HCT116 (cell line): ENCODE results near the gene NAA20. TPM values are rescaled to one million over a fixed set of nuclear protein-coding genes. Genes with fewer than 3 reads are reported as not detected.

Experiments
- ATAC-seq: fragments of 200-7000 bp; cut with Tn5 transposase; 2 replicates; pipeline ENCODE4 v1.9.1; 2020; ENCODE audit warnings: mild to moderate bottlenecking, moderate library complexity
- BruUV-seq: library from RNA; stranded (reverse); fragments of 400-500 nt; replicated peaks from 2 replicates; lab custom pipeline; 2021; lab: Mats Ljungman, UMichigan
- CTCF ChIA-PET: fragments of 300-600 bp; sonication (Branson Sonifier 250); formaldehyde crosslinking; loops from one replicate; lab custom pipeline; 2021; ENCODE audit warnings: antibody characterized with exemption; lab: Charles Lee
- POLR2A ChIA-PET: fragments of 300-600, 350-600 bp; sonication (Branson Sonifier 250); formaldehyde crosslinking; loops from one replicate; lab custom pipeline; 2021; ENCODE audit warnings: antibody characterized with exemption; lab: Charles Lee
- RAD21 ChIA-PET, 2 experiments: fragments of 300-600 bp; sonication (Branson Sonifier 250); formaldehyde crosslinking; loops; one replicate each; lab custom pipeline; 2023; ENCODE audit warnings: low total read pairs in 2 of 2; ENCODE audit not compliant: uncharacterized antibody in 2 of 2, unreplicated experiment in 2 of 2, low non-redundant PET in 1 of 2; lab: Charles Lee
- DNase-seq: peaks from one replicate; pipeline ENCODE4 v3.0.0-alpha.2; 2010; ENCODE audit warnings: low read depth, low spot score
- H2AFZ ChIP-seq: fragments of 200-600 bp; shearing (Covaris generic), sonication (generic); 2 replicates; pipeline ENCODE4 v1.6.1; 2017; ENCODE audit warnings: low read depth, mixed run types, mixed read lengths, antibody characterized with exemption, low read length; ENCODE audit not compliant: poor library complexity, severe bottlenecking
- H3K27ac ChIP-seq: 2 replicates; pipeline ENCODE4 v1.5.1; 2012; ENCODE audit warnings: low read depth, low read length
- H3K27me3 ChIP-seq: fragments of 200-600 bp; sonication (generic); 2 replicates; pipeline ENCODE4 v1.6.1; 2016; ENCODE audit warnings: mixed run types, low read length, mixed read lengths; ENCODE audit not compliant: insufficient read depth
- H3K36me3 ChIP-seq, 2 experiments: fragments of 200-500 bp in 1 of 2; fragments of 200-600 bp in 1 of 2; sonication (Bioruptor generic) in 1 of 2; sonication (generic) in 1 of 2; 2 replicates each; pipeline versions ENCODE4 v1.5.1 to v1.6.1; 2014 to 2016; ENCODE audit warnings: low read length in 2 of 2, inconsistent platforms in 1 of 2, mixed read lengths in 1 of 2, mixed run types in 1 of 2; ENCODE audit not compliant: insufficient read depth in 2 of 2, control insufficient read depth in 1 of 2
- H3K4me1 ChIP-seq, 2 experiments: fragments of 200-600 bp in 1 of 2; sonication (generic) in 1 of 2; 2 replicates each; pipeline versions ENCODE4 v1.5.1 to v1.6.1; 2012 to 2017; ENCODE audit warnings: low read length in 2 of 2, inconsistent platforms in 1 of 2, mild to moderate bottlenecking in 1 of 2, mixed read lengths in 1 of 2, mixed run types in 1 of 2, moderate library complexity in 1 of 2; ENCODE audit not compliant: insufficient read depth in 2 of 2, control insufficient read depth in 1 of 2
- H3K4me2 ChIP-seq: fragments of 200-600 bp; sonication (generic); 2 replicates; pipeline ENCODE4 v1.6.1; 2017; ENCODE audit warnings: mixed run types, low read length, mixed read lengths
- H3K4me3 ChIP-seq, 2 experiments: fragments of 200-600 bp in 1 of 2; sonication (generic) in 1 of 2; replicated peaks in 1 of 2; 2 replicates each; pipeline ENCODE4 v1.5.1; 2011 to 2016; ENCODE audit warnings: low read length in 2 of 2, control low read depth in 1 of 2, low read depth in 1 of 2, mild to moderate bottlenecking in 1 of 2, mixed read lengths in 1 of 2, mixed run types in 1 of 2
- H3K79me2 ChIP-seq: fragments of 200-600 bp; sonication (generic); 2 replicates; pipeline ENCODE4 v1.6.1; 2017; ENCODE audit warnings: mild to moderate bottlenecking, mixed run types, low read length, moderate library complexity, mixed read lengths; ENCODE audit not compliant: insufficient read depth
- H3K9ac ChIP-seq: fragments of 200-600 bp; sonication (generic); 2 replicates; pipeline ENCODE4 v1.6.1; 2016; ENCODE audit warnings: low read length, mixed read lengths
- H3K9me2 ChIP-seq: fragments of 200-600 bp; sonication (generic), shearing (Covaris generic); 2 replicates; pipeline ENCODE4 v1.6.1; 2017; ENCODE audit warnings: mixed run types, mild to moderate bottlenecking, moderate library complexity; ENCODE audit not compliant: insufficient read depth
- H3K9me3 ChIP-seq, 2 experiments: fragments of 200-500 bp in 1 of 2; fragments of 200-600 bp in 1 of 2; sonication (Bioruptor generic) in 1 of 2; sonication (generic) in 1 of 2; 2 replicates each; pipeline ENCODE4 v1.6.1; 2014 to 2017; ENCODE audit warnings: low read length in 2 of 2, mixed read lengths in 2 of 2, inconsistent platforms in 1 of 2, low read depth in 1 of 2, mild to moderate bottlenecking in 1 of 2, mixed run types in 1 of 2, moderate library complexity in 1 of 2; ENCODE audit not compliant: control insufficient read depth in 1 of 2, insufficient read depth in 1 of 2
- H4K20me1 ChIP-seq: fragments of 200-600 bp; sonication (generic), shearing (Covaris generic); 2 replicates; pipeline ENCODE4 v1.6.1; 2017; ENCODE audit warnings: mixed run types, mild to moderate bottlenecking, moderate library complexity; ENCODE audit not compliant: insufficient read depth
- EZH2 ChIP-seq: fragments of 200-600 bp; sonication (generic); IDR thresholded peaks from 2 replicates; pipeline ENCODE4 v1.6.1; 2017; ENCODE audit warnings: antibody characterized with exemption, mixed run types
- POLR2A ChIP-seq: IDR thresholded peaks from 2 replicates; pipeline ENCODE4 v1.7.0; 2011; ENCODE audit warnings: borderline replicate concordance; ENCODE audit not compliant: insufficient read depth, insufficient read length; ENCODE audit errors: extremely low read depth
- POLR2AphosphoS5 ChIP-seq: IDR thresholded peaks from 2 replicates; pipeline ENCODE4 v1.6.1; 2011; ENCODE audit warnings: mild to moderate bottlenecking, low read depth, low read length, moderate library complexity
- SP1 ChIP-seq: IDR thresholded peaks from 2 replicates; pipeline ENCODE4 v1.6.1; 2012; ENCODE audit warnings: low read depth
- SRF ChIP-seq: IDR thresholded peaks from 2 replicates; pipeline ENCODE4 v1.6.1; 2012; ENCODE audit warnings: low read depth
- ZFX ChIP-seq: fragments of 450-650 bp; IDR thresholded peaks from 2 replicates; pipeline ENCODE4 v1.6.1; 2017
- ZNF274 ChIP-seq: fragments of 200-500 bp; sonication (Bioruptor generic); IDR thresholded peaks from 2 replicates; pipeline ENCODE4 v1.6.1; 2014; ENCODE audit warnings: mild to moderate bottlenecking, low read depth, low read length, inconsistent platforms
- intact Hi-C: fragments of 100-400 bp; cut with micrococcal nuclease; formaldehyde crosslinking; loops from 2 replicates; pipeline ENCODE4 v1.10.0; 2022
- total RNA-seq: library from RNA; stranded (reverse); gene quantifications from one replicate; pipeline ENCODE4 v1.2.1, GENCODE V29; 2021; ENCODE audit not compliant: unreplicated experiment

The NAA20 gene
- total RNA-seq, 1 experiment from 2014 or later, result 71.5 TPM

GRCh38 chr20:20002101-20002998 is 14.8 kb upstream of the NAA20 start:
- Histone ChIP-seq H3K9me2 (no peaks in the 10 kb centered on the region), H3K79me2 (no peaks in the 10 kb centered on the region), H3K9ac (no peak overlapping the region), H3K4me2 (peak overlapping the region; percentile 19; the same call in 1 of the 2 replicates), H4K20me1 (no peaks in the 10 kb centered on the region), H3K36me3 (no peaks in the 10 kb centered on the region), H3K4me1 (peaks cover 3 to 10% of the 10 kb centered on the region in 2 experiments; a peak in 2 of 4 replicates), H2AFZ (no peak overlapping the region), H3K9me3 (no peaks in the 10 kb centered on the region), H3K27me3 (no peaks in the 10 kb centered on the region; the same call in 1 of the 2 replicates), H3K27ac (no peak overlapping the region), H3K4me3 (no peak overlapping the region)
- intact Hi-C loops, result no loop called here
- ChIA-PET CTCF (interaction anchor here (1.4 kb wide), 1 partner anchor 9 kb away, joined by 7 read pairs; no protein-coding TSS in a partner anchor), RAD21 (no interaction called here), POLR2A (no interaction called here)
- TF ChIP-seq POLR2A (no peak), SRF (no peak), EZH2 (no peak), ZFX (no peak), SP1 (no peak), POLR2AphosphoS5 (no peak), ZNF274 (no peak)
- DNase-seq (no peak), ATAC-seq (no peak)
- no TSS peak for BruUV-seq
